RPMI7951 (cell line): ENCODE data around the gene LY6G5C. TPM values are rescaled to one million over a fixed set of nuclear protein-coding genes. Genes with fewer than 3 reads are reported as not detected.

ENCODE experiments used
- total RNA-seq: library from RNA; depleted of rRNA; stranded (reverse); fragments of >200 nt; shearing (Covaris generic); gene quantifications from 2 replicates; pipeline ENCODE4 v1.2.3, GENCODE V29; 2014; rRNA removed

LY6G5C gene
- total RNA-seq, 1 experiment from 2014 or later: 2.9 TPM

Other genes starting within 250 kb of the LY6G5C start
- gene MICB, start 182.9 kb downstream of the LY6G5C start, total RNA-seq: 31.0 and 34.4 TPM in 2 replicates
- not detected in 2 replicates for gene MCCD1, start 152.1 kb downstream of the LY6G5C start, total RNA-seq
- gene DDX39B, start 139.1 kb downstream of the LY6G5C start, total RNA-seq: 472 and 494 TPM in 2 replicates
- 2.3 and 2.6 TPM in 2 replicates for gene ATP6V1G2, start 134.5 kb downstream of the LY6G5C start, total RNA-seq
- gene NFKBIL1, start 133.5 kb downstream of the LY6G5C start, total RNA-seq: 25.0 and 27.5 TPM in 2 replicates
- gene LTA, start 108.8 kb downstream of the LY6G5C start, total RNA-seq: not detected in 2 replicates
- 1.7 TPM in 2 replicates for gene TNF, start 105.5 kb downstream of the LY6G5C start, total RNA-seq
- gene LTB, start 98.6 kb downstream of the LY6G5C start, total RNA-seq: not detected in 2 replicates
- gene LST1, start 94.8 kb downstream of the LY6G5C start, total RNA-seq: not detected in 2 replicates
- gene NCR3, start 88.1 kb downstream of the LY6G5C start, total RNA-seq: 0.36 TPM in 1 of 2 replicates, not detected in the other
- not detected in 2 replicates for gene AIF1, start 65.8 kb downstream of the LY6G5C start, total RNA-seq
- gene PRRC2A, start 60.4 kb downstream of the LY6G5C start, total RNA-seq: 52.8 and 53.7 TPM in 2 replicates
- gene BAG6, start 28.4 kb downstream of the LY6G5C start, total RNA-seq: 124 and 161 TPM in 2 replicates
- 2.5 and 3.4 TPM in 2 replicates for gene APOM, start 25.2 kb downstream of the LY6G5C start, total RNA-seq
- 13.9 and 18.6 TPM in 2 replicates for gene C6orf47, start 20.3 kb downstream of the LY6G5C start, total RNA-seq
- 20.0 and 22.5 TPM in 2 replicates for gene GPANK1, start 16.1 kb downstream of the LY6G5C start, total RNA-seq
- 371 and 469 TPM in 2 replicates for gene CSNK2B, start 15.0 kb downstream of the LY6G5C start, total RNA-seq
- 0.36 and 1.3 TPM in 2 replicates for gene LY6G5B, start 11.1 kb downstream of the LY6G5C start, total RNA-seq
- gene ABHD16A, start 22.3 kb upstream of the LY6G5C start, total RNA-seq: 36.7 and 36.9 TPM in 2 replicates
- not detected in 2 replicates for gene LY6G6F, start 25.8 kb upstream of the LY6G5C start, total RNA-seq
- not detected in 2 replicates for gene LY6G6D, start 34.3 kb upstream of the LY6G5C start, total RNA-seq
- gene LY6G6C, start 40.7 kb upstream of the LY6G5C start, total RNA-seq: not detected in 2 replicates
- not detected in 2 replicates for gene MPIG6B, start 42.3 kb upstream of the LY6G5C start, total RNA-seq
- gene DDAH2, start 48.2 kb upstream of the LY6G5C start, total RNA-seq: 39.4 and 53.3 TPM in 2 replicates
- gene CLIC1, start 55.5 kb upstream of the LY6G5C start, total RNA-seq: 1,387 and 1,552 TPM in 2 replicates
- 14.1 and 17.8 TPM in 2 replicates for gene MSH5, start 58.9 kb upstream of the LY6G5C start, total RNA-seq
- 0.72 and 2.7 TPM in 2 replicates for gene SAPCD1, start 81.6 kb upstream of the LY6G5C start, total RNA-seq
- 0.10 and 0.36 TPM in 2 replicates for gene VWA7, start 96.3 kb upstream of the LY6G5C start, total RNA-seq
- gene VARS1, start 114.7 kb upstream of the LY6G5C start, total RNA-seq: 26.4 and 33.6 TPM in 2 replicates
- gene LSM2, start 125.9 kb upstream of the LY6G5C start, total RNA-seq: 145 and 164 TPM in 2 replicates
- 0.68 and 0.84 TPM in 2 replicates for gene HSPA1L, start 134.2 kb upstream of the LY6G5C start, total RNA-seq
- 141 and 155 TPM in 2 replicates for gene HSPA1A, start 134.5 kb upstream of the LY6G5C start, total RNA-seq
- 82.1 and 101 TPM in 2 replicates for gene HSPA1B, start 146.7 kb upstream of the LY6G5C start, total RNA-seq
- gene NEU1, start 181.8 kb upstream of the LY6G5C start, total RNA-seq: 55.3 and 66.7 TPM in 2 replicates
- gene SLC44A4, start 197.9 kb upstream of the LY6G5C start, total RNA-seq: 1.5 TPM in 1 of 2 replicates, not detected in the other
- 38.6 and 46.1 TPM in 2 replicates for gene EHMT2, start 216.6 kb upstream of the LY6G5C start, total RNA-seq
- gene ZBTB12, start 221.0 kb upstream of the LY6G5C start, total RNA-seq: 1.2 and 1.4 TPM in 2 replicates
- gene C2, start 246.7 kb upstream of the LY6G5C start, total RNA-seq: not detected in 2 replicates